ENCODE results near the gene SPATA32. TPM values are rescaled to one million over a fixed set of nuclear protein-coding genes. Genes with fewer than 3 reads are reported as not detected.

Gene SPATA32
- total RNA-seq, 1 donor: not detected

GRCh38 chr17:45251931-45252330, 10.0 kb downstream of the SPATA32 start:
- H3K4me2 ChIP-seq (ENCODE audit: insufficient read depth, low read length): no peak overlapping the region
- TF ChIP-seq CTCF (IDR thresholded peaks at IDR 0.05; ENCODE audit: extremely low read depth, low read depth, low read length): no peak
- H3K27me3 ChIP-seq (ENCODE audit: insufficient read depth, low read length): peaks cover 35% of the 10 kb centered on the region
- H3K27ac ChIP-seq (ENCODE audit: low read depth, low read length): no peak overlapping the region
- DNase-seq (ENCODE audit: insufficient read length, low spot score, missing footprints): peak; percentile 11
- no peaks in the 10 kb centered on the region for H3K9me3 ChIP-seq (ENCODE audit: low read depth, low read length)
- H3K36me3 ChIP-seq (ENCODE audit: insufficient read depth, low read length): no peaks in the 10 kb centered on the region
- no peak overlapping the region for H3K4me3 ChIP-seq (ENCODE audit: insufficient read depth, low read length)
- no peaks in the 10 kb centered on the region for H3K79me2 ChIP-seq (ENCODE audit: insufficient read depth, low read length)
- H4K20me1 ChIP-seq (ENCODE audit: insufficient read depth, low read length): no peaks in the 10 kb centered on the region
- H2AFZ ChIP-seq (ENCODE audit: low read length): no peak overlapping the region
- peaks cover 3% of the 10 kb centered on the region for H3K4me1 ChIP-seq (ENCODE audit: insufficient read depth, low read length)

GRCh38 chr17:45248132-45248957, 13.5 kb downstream of the SPATA32 start:
- H3K36me3 ChIP-seq (ENCODE audit: insufficient read depth, low read length): no peaks in the 10 kb centered on the region
- H2AFZ ChIP-seq (ENCODE audit: low read length): no peak overlapping the region
- DNase-seq (ENCODE audit: insufficient read length, low spot score, missing footprints): no peak
- no peak for TF ChIP-seq CTCF (IDR thresholded peaks at IDR 0.05; ENCODE audit: extremely low read depth, low read depth, low read length)
- H3K79me2 ChIP-seq (ENCODE audit: insufficient read depth, low read length): no peaks in the 10 kb centered on the region
- H3K4me2 ChIP-seq (ENCODE audit: insufficient read depth, low read length): peak overlapping the region; percentile 66
- no peaks in the 10 kb centered on the region for H3K9me3 ChIP-seq (ENCODE audit: low read depth, low read length)
- no peaks in the 10 kb centered on the region for H4K20me1 ChIP-seq (ENCODE audit: insufficient read depth, low read length)
- H3K27me3 ChIP-seq (ENCODE audit: insufficient read depth, low read length): peaks cover 30% of the 10 kb centered on the region
- peak overlapping the region; percentile 61 for H3K4me3 ChIP-seq (ENCODE audit: insufficient read depth, low read length)
- peaks cover 5% of the 10 kb centered on the region for H3K4me1 ChIP-seq (ENCODE audit: insufficient read depth, low read length)
- no peak overlapping the region for H3K27ac ChIP-seq (ENCODE audit: low read depth, low read length)

- Histone ChIP-seq H3K4me3 (ENCODE audit: insufficient read depth, low read length) (peak overlapping the region; percentile 61), H3K9me3 (ENCODE audit: low read depth, low read length) (no peaks in the 10 kb centered on the region), H3K4me1 (ENCODE audit: insufficient read depth, low read length) (peaks cover 5% of the 10 kb centered on the region), H3K27ac (ENCODE audit: low read depth, low read length) (no peak overlapping the region), H3K4me2 (ENCODE audit: insufficient read depth, low read length) (peak overlapping the region; percentile 66), H3K79me2 (ENCODE audit: insufficient read depth, low read length) (no peaks in the 10 kb centered on the region), H2AFZ (ENCODE audit: low read length) (peak overlapping the region; percentile 5), H4K20me1 (ENCODE audit: insufficient read depth, low read length) (no peaks in the 10 kb centered on the region), H3K36me3 (ENCODE audit: insufficient read depth, low read length) (no peaks in the 10 kb centered on the region), H3K27me3 (ENCODE audit: insufficient read depth, low read length) (peaks cover 33% of the 10 kb centered on the region)
- no peak for TF ChIP-seq CTCF (IDR thresholded peaks at IDR 0.05; ENCODE audit: extremely low read depth, low read depth, low read length)
- peak; percentile 97 for DNase-seq (ENCODE audit: insufficient read length, low spot score, missing footprints)
Measured at GRCh38 chr17:45247429-45248131, 14.3 kb downstream of the SPATA32 start.

GRCh38 chr17:45246861-45247428, 14.9 kb downstream of the SPATA32 start:
- Histone ChIP-seq H3K27me3 (ENCODE audit: insufficient read depth, low read length) (peaks cover 31% of the 10 kb centered on the region), H2AFZ (ENCODE audit: low read length) (peak overlapping the region; percentile 5), H3K4me1 (ENCODE audit: insufficient read depth, low read length) (peaks cover 5% of the 10 kb centered on the region), H4K20me1 (ENCODE audit: insufficient read depth, low read length) (no peaks in the 10 kb centered on the region), H3K27ac (ENCODE audit: low read depth, low read length) (no peak overlapping the region), H3K4me3 (ENCODE audit: insufficient read depth, low read length) (peak overlapping the region; percentile 61), H3K4me2 (ENCODE audit: insufficient read depth, low read length) (peak overlapping the region; percentile 66), H3K9me3 (ENCODE audit: low read depth, low read length) (no peaks in the 10 kb centered on the region), H3K36me3 (ENCODE audit: insufficient read depth, low read length) (no peaks in the 10 kb centered on the region), H3K79me2 (ENCODE audit: insufficient read depth, low read length) (no peaks in the 10 kb centered on the region)
- peak; percentile 35 for TF ChIP-seq CTCF (IDR thresholded peaks at IDR 0.05; ENCODE audit: extremely low read depth, low read depth, low read length)
- no peak for DNase-seq (ENCODE audit: insufficient read length, low spot score, missing footprints)
